Myometrial cell (primary cell): ENCODE data around the gene RGCC. TPM values are rescaled to one million over a fixed set of nuclear protein-coding genes. Genes with fewer than 3 reads are reported as not detected.

Experiments
- total RNA-seq: library from RNA; depleted of rRNA; stranded (reverse); fragments of >200 nt; gene quantifications from 2 replicates; pipeline ENCODE4 v1.2.3, GENCODE V29; 2015

Gene RGCC, protein sequence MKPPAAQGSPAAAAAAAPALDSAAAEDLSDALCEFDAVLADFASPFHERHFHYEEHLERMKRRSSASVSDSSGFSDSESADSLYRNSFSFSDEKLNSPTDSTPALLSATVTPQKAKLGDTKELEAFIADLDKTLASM
- total RNA-seq: 60.3 and 108 TPM in 2 replicates

DNA sequence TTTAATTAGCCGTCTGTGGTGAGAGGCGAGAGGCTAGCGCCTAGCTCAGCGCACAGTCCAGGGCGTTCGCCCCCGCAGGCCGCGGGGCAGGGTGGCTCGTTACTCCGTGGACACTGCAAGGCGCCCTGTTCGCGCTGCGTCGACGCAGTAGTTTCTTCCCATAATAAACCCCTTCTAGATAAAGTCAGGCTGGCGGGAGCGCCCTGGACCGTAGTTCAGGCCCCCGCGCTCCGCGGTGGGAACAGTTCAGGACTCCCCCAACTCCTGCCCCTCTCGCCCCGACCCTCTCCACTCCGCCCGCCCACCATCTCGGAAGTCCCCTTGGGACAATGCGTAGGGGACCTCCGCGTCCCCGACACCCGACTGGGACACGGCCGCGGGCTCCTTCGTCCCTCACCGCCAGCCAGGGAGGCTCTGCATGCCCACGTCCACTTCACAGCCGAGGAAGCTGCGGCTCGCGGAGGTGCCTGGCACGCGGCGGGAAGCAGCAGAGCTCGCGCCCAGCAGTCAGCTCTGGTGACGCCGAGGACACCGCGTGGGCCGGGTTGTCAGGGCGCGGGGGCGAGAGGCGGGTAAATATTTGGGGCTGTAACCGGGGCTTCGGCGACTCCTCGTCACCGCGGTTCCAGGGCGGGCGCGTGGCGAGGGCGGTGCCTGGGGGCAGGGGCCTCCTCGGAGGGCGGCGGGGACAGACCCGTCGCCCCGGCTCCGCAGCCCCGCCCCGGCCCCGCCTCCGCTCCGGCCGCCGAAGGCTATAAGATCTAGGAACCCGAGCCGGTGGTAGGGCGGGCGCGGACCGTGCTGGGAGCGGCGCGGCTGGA lies at the start of gene RGCC:
RGCC (plus strand) TSS at position 783 of the 821 bp plus-strand sequence. CDS start 158 bp downstream, outside the sequence.

Other genes with a start within 250 kb of the RGCC start
- 5.2 and 9.4 TPM in 2 replicates for gene MTRF1, start 194.0 kb upstream of the RGCC start, total RNA-seq
- gene NAA16, start 146.3 kb upstream of the RGCC start, total RNA-seq: 6.2 and 11.5 TPM in 2 replicates